WTC11 (cell line): ENCODE results near the gene ASCL3. TPM values are rescaled to one million over a fixed set of nuclear protein-coding genes. Genes with fewer than 3 reads are reported as not detected.

Experiments used
- ATAC-seq: fragments of 200-7000 bp; cut with Tn5 transposase; 2 replicates; pipeline ENCODE4 v1.10.0; 2021; ENCODE audit warnings: mild to moderate bottlenecking, moderate library complexity
- CTCF ChIA-PET: fragments of 300-600 bp; sonication (Branson Sonifier 250); formaldehyde crosslinking; loops from one replicate; lab custom pipeline; 2021; ENCODE audit warnings: antibody characterized with exemption; lab: Charles Lee
- POLR2A ChIA-PET: fragments of 350-600 bp; sonication (Branson Sonifier 250); formaldehyde crosslinking; loops from one replicate; lab custom pipeline; 2021; ENCODE audit warnings: antibody characterized with exemption; lab: Charles Lee
- DNase-seq: peaks from one replicate; pipeline ENCODE4 v3.0.0; 2021; ENCODE audit warnings: low spot score
- H3K27ac Mint-ChIP-seq: 2 replicates; pipeline ENCODE4 v1.8.0; 2021; ENCODE audit warnings: mixed read lengths
- H3K27me3 Mint-ChIP-seq: 2 replicates; pipeline ENCODE4 v1.8.0; 2021; ENCODE audit warnings: low read depth, mild to moderate bottlenecking, moderate library complexity, mixed read lengths
- H3K36me3 Mint-ChIP-seq: 2 replicates; pipeline ENCODE4 v1.8.0; 2021; ENCODE audit warnings: mixed read lengths
- H3K4me1 Mint-ChIP-seq: 2 replicates; pipeline ENCODE4 v1.8.0; 2022; ENCODE audit warnings: mixed read lengths
- H3K4me3 Mint-ChIP-seq: 2 replicates; pipeline ENCODE4 v1.8.0; 2021; ENCODE audit warnings: mild to moderate bottlenecking, moderate library complexity, mixed read lengths
- H3K9me3 Mint-ChIP-seq: 2 replicates; pipeline ENCODE4 v1.8.0; 2021; ENCODE audit warnings: mixed read lengths
- CBFB ChIP-seq: sonication (generic); formaldehyde crosslinking; IDR thresholded peaks from 2 replicates; pipeline ENCODE4 v1.8.1; 2022; ENCODE audit warnings: mild to moderate bottlenecking, low read depth, missing genetic modification reagents
- CREM ChIP-seq: sonication (generic); formaldehyde crosslinking; IDR thresholded peaks from 2 replicates; pipeline ENCODE4 v1.8.1; 2022; ENCODE audit warnings: mild to moderate bottlenecking, missing genetic modification reagents, moderate library complexity
- ESRRA ChIP-seq: sonication (generic); formaldehyde crosslinking; IDR thresholded peaks from 2 replicates; pipeline ENCODE4 v1.8.1; 2022; ENCODE audit warnings: mild to moderate bottlenecking, missing genetic modification reagents, borderline replicate concordance
- FOXP1 ChIP-seq: sonication (generic); formaldehyde crosslinking; IDR thresholded peaks from 2 replicates; pipeline ENCODE4 v1.8.0; 2022; ENCODE audit warnings: missing genetic modification reagents, mild to moderate bottlenecking, moderate library complexity, borderline replicate concordance
- GABPB1 ChIP-seq: sonication (generic); formaldehyde crosslinking; IDR thresholded peaks from 2 replicates; pipeline ENCODE4 v1.8.1; 2023; ENCODE audit warnings: mild to moderate bottlenecking, missing genetic modification reagents
- HMGA2 ChIP-seq: fragments of 250-450 bp; sonication (Bioruptor Pico); IDR thresholded peaks from 2 replicates; pipeline ENCODE4 v1.4.0; 2021; ENCODE audit warnings: mild to moderate bottlenecking, moderate library complexity
- IRF2 ChIP-seq: sonication (generic); formaldehyde crosslinking; IDR thresholded peaks from 2 replicates; pipeline ENCODE4 v1.8.0; 2022; ENCODE audit warnings: low read depth, missing genetic modification reagents, borderline replicate concordance
- TEAD1 ChIP-seq: sonication (generic); formaldehyde crosslinking; IDR thresholded peaks from 2 replicates; pipeline ENCODE4 v1.8.0; 2022; ENCODE audit warnings: mild to moderate bottlenecking, missing genetic modification reagents
- TEAD4 ChIP-seq: sonication (generic); formaldehyde crosslinking; IDR thresholded peaks from 2 replicates; pipeline ENCODE4 v1.8.0; 2022; ENCODE audit warnings: mild to moderate bottlenecking, missing genetic modification reagents
- ZNF138 ChIP-seq: sonication (generic); formaldehyde crosslinking; conservative IDR thresholded peaks from 2 replicates; pipeline ENCODE4 v1.8.1; 2022; ENCODE audit warnings: mild to moderate bottlenecking, moderate library complexity, missing genetic modification reagents
- ZNF219 ChIP-seq: sonication (generic); formaldehyde crosslinking; IDR thresholded peaks from 2 replicates; pipeline ENCODE4 v1.8.0; 2023; ENCODE audit warnings: missing genetic modification reagents, mild to moderate bottlenecking, borderline replicate concordance
- ZNF317 ChIP-seq: sonication (generic); formaldehyde crosslinking; IDR thresholded peaks from 2 replicates; pipeline ENCODE4 v1.8.1; 2023; ENCODE audit warnings: low read depth, mild to moderate bottlenecking, moderate library complexity, missing genetic modification reagents, borderline replicate concordance
- total RNA-seq: library from RNA; stranded (reverse); gene quantifications from 3 replicates; pipeline ENCODE4 v1.2.3, GENCODE V29; 2021
- TF ChIP-seq, protein P1 (sequence below): sonication (generic); formaldehyde crosslinking; IDR thresholded peaks from 2 replicates; pipeline ENCODE4 v1.8.1; 2023; ENCODE audit warnings: mild to moderate bottlenecking, missing genetic modification reagents
- TF ChIP-seq, protein P2 (sequence below): sonication (generic); formaldehyde crosslinking; IDR thresholded peaks from 2 replicates; pipeline ENCODE4 v1.8.0; 2022; ENCODE audit warnings: mild to moderate bottlenecking, missing genetic modification reagents
- TF ChIP-seq, protein P3 (sequence below): fragments of 250-450 bp; sonication (Bioruptor Pico); IDR thresholded peaks from 2 replicates; pipeline ENCODE4 v1.9.0; 2021; ENCODE audit warnings: moderate library complexity, mild to moderate bottlenecking, inconsistent platforms, borderline replicate concordance
- TF ChIP-seq, protein P4 (sequence below): sonication (generic); formaldehyde crosslinking; IDR thresholded peaks from 2 replicates; pipeline ENCODE4 v1.8.1; 2022; ENCODE audit warnings: low read depth, mild to moderate bottlenecking, moderate library complexity, missing genetic modification reagents, borderline replicate concordance
- TF ChIP-seq, protein P5 (sequence below): sonication (generic); formaldehyde crosslinking; IDR thresholded peaks from 2 replicates; pipeline ENCODE4 v1.8.1; 2022; ENCODE audit warnings: mild to moderate bottlenecking, moderate library complexity, missing genetic modification reagents
- TF ChIP-seq, protein P6 (sequence below): fragments of 250-450 bp; sonication (Bioruptor Pico); conservative IDR thresholded peaks from 2 replicates; pipeline ENCODE4 v1.9.0; 2021; ENCODE audit warnings: mild to moderate bottlenecking
- TF ChIP-seq, protein P7 (sequence below): sonication (generic); formaldehyde crosslinking; IDR thresholded peaks from 2 replicates; pipeline ENCODE4 v1.8.1; 2023; ENCODE audit warnings: mild to moderate bottlenecking, missing genetic modification reagents, borderline replicate concordance

The ASCL3 gene
- total RNA-seq, 1 experiment from 2014 or later = not detected

DNA sequence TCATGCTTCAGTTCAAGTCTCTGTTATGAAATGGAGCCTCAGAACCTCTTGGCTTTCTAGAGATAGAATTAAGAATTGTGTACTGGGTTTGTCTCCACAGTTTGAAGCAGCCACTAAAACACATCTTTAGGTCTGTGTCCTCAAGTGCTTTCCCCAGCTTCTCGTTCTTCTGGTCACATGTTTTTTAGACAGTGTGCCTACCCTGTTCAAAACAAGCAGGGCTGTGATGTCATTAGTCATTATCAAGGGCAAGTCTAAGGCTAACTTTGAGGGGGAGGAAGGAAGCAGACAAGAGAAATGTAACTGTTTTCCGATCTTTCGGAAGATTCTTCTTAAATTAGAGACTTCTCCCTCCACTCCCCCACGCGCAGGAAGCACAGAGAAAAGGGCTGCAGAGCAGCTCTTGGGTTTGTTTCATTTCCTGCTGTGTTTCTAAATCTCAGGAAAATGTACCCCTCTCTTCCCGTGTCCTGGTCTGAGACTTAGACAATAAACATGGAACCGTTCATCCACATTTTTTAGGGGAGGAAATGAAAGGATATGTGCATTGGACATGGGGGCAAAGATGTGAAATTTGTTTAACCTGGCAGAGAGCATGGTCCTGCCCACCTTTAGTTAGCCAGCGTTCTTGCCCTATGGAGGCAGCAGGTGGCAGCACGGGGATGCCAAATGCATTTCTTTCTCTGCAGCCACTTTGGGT is 28.7 kb downstream of the ASCL3 start:
- TF ChIP-seq IRF2 = no peak
- TF ChIP-seq, protein P1, sequence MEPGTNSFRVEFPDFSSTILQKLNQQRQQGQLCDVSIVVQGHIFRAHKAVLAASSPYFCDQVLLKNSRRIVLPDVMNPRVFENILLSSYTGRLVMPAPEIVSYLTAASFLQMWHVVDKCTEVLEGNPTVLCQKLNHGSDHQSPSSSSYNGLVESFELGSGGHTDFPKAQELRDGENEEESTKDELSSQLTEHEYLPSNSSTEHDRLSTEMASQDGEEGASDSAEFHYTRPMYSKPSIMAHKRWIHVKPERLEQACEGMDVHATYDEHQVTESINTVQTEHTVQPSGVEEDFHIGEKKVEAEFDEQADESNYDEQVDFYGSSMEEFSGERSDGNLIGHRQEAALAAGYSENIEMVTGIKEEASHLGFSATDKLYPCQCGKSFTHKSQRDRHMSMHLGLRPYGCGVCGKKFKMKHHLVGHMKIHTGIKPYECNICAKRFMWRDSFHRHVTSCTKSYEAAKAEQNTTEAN (CRISPR knock-in tag) = no peak
- no peak for TF ChIP-seq CBFB (CRISPR knock-in tag)
- TF ChIP-seq GABPB1 = no peak
- TF ChIP-seq ZNF138 (CRISPR knock-in tag) = no peak
- no peak for TF ChIP-seq TEAD1 (CRISPR knock-in tag)
- TF ChIP-seq, protein P2, sequence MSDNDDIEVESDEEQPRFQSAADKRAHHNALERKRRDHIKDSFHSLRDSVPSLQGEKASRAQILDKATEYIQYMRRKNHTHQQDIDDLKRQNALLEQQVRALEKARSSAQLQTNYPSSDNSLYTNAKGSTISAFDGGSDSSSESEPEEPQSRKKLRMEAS (CRISPR knock-in tag) = no peak
- TF ChIP-seq, protein P3, sequence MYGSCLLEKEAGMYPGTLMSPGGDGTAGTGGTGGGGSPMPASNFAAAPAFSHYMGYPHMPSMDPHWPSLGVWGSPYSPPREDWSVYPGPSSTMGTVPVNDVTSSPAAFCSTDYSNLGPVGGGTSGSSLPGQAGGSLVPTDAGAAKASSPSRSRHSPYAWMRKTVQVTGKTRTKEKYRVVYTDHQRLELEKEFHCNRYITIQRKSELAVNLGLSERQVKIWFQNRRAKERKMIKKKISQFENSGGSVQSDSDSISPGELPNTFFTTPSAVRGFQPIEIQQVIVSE (CRISPR knock-in tag) = no peak
- TF ChIP-seq HMGA2 (CRISPR knock-in tag) = no peak
- TF ChIP-seq, protein P4, sequence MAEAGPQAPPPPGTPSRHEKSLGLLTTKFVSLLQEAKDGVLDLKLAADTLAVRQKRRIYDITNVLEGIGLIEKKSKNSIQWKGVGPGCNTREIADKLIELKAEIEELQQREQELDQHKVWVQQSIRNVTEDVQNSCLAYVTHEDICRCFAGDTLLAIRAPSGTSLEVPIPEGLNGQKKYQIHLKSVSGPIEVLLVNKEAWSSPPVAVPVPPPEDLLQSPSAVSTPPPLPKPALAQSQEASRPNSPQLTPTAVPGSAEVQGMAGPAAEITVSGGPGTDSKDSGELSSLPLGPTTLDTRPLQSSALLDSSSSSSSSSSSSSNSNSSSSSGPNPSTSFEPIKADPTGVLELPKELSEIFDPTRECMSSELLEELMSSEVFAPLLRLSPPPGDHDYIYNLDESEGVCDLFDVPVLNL = no peak
- TF ChIP-seq, all 79 proteins: peak for 0
- CTCF ChIA-PET = interaction anchor here (0.6 to 9.1 kb wide), 11 partner anchors 12 to 592 kb away, joined by 3 to 110 read pairs (median 4); partner anchors contain the start of gene TMEM9B
- POLR2A ChIA-PET = no interaction called here
- Mint-ChIP-seq H3K9me3 (no peaks in the 10 kb centered on the region), H3K27me3 (peaks cover 13% of the 10 kb centered on the region), H3K27ac (0 out of 2 replicates have a peak overlapping the region, but pooled peaks have one; percentile 20), H3K4me3 (no peak overlapping the region), H3K4me1 (peaks cover 38% of the 10 kb centered on the region), H3K36me3 (peaks cover 37% of the 10 kb centered on the region)
- peak; percentile 8 for ATAC-seq
- peak; percentile 65 for DNase-seq

DNA sequence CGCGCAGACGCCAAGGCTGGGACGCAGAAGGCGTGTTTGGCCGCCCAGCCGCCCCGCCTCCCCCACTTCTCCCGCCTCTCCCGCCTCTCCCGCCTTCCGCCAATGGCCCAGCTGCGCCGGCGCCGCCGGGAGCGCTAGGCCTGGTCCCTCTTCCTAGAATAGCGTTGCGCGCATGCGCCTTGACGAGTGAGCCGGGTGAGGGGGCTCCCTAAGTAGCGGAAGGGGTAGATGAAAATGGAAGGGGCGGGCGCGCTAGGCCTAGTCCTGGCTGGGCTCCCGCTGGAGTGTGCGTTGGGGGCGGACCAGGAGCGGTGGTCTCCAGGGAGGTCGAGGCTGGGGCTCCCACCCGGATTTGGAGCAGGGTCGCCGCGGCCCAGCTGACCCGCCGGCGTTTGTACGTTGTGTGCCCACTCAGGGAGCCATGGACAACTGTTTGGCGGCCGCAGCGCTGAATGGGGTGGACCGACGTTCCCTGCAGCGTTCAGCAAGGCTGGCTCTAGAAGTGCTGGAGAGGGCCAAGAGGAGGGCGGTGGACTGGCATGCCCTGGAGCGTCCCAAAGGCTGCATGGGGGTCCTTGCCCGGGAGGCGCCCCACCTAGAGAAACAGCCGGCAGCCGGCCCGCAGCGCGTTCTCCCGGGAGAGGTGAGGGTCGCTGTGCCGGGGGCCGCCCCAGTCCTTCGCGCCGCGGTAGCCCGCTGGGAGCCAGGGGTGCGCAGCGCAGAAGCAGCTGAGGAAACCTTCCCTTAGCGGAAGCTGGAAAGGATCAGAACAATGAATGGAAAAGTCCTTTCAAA is 31.6 kb downstream of the ASCL3 start, which contains the start of gene AKIP1:
Gene AKIP1 (plus strand): TSS at position 161 of the 795 bp plus-strand sequence. CDS start 261 bp downstream, at position 422.
- ChIA-PET POLR2A (interaction anchor here (0.6 to 2.1 kb wide), 6 partner anchors 26 to 323 kb away, joined by 3 to 6 read pairs (median 4); partner anchors contain the start of gene TMEM9B), CTCF (interaction anchor here (0.6 to 9.1 kb wide), 13 partner anchors 20 to 645 kb away, joined by 3 to 110 read pairs (median 3); partner anchors contain the start of gene TMEM9B)
- peaks cover 11% of the 10 kb centered on the region for H3K36me3 Mint-ChIP-seq
- H3K27me3 Mint-ChIP-seq = peaks cover 28% of the 10 kb centered on the region
- DNase-seq (peak; percentile 98), ATAC-seq (peak; percentile 92)
- peaks cover 29% of the 10 kb centered on the region for H3K4me1 Mint-ChIP-seq
- H3K9me3 Mint-ChIP-seq = no peaks in the 10 kb centered on the region
- H3K4me3 Mint-ChIP-seq = peak within 1 kb of the TSS; percentile 84
- H3K27ac Mint-ChIP-seq = peak within 1 kb of the TSS; percentile 68; the same call in 1 of the 2 replicates
- TF ChIP-seq, protein P5, sequence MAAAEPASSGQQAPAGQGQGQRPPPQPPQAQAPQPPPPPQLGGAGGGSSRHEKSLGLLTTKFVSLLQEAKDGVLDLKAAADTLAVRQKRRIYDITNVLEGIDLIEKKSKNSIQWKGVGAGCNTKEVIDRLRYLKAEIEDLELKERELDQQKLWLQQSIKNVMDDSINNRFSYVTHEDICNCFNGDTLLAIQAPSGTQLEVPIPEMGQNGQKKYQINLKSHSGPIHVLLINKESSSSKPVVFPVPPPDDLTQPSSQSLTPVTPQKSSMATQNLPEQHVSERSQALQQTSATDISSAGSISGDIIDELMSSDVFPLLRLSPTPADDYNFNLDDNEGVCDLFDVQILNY (CRISPR knock-in tag) = peak; percentile 85; the same call in 1 of the 2 replicates
- TF ChIP-seq ESRRA (CRISPR knock-in tag) (0 out of 2 replicates have a peak, but pooled peaks have one; percentile 50), CREM (0 out of 2 replicates have a peak, but pooled peaks have one; percentile 39), TEAD4 (CRISPR knock-in tag) (0 out of 2 replicates have a peak, but pooled peaks have one; percentile 23), ZNF219 (peak; percentile 66; the same call in 1 of the 2 replicates), FOXP1 (peak; percentile 17; the same call in 1 of the 2 replicates), ZNF317 (CRISPR knock-in tag) (peak; percentile 33; the same call in 1 of the 2 replicates)
- TF ChIP-seq, protein P6, sequence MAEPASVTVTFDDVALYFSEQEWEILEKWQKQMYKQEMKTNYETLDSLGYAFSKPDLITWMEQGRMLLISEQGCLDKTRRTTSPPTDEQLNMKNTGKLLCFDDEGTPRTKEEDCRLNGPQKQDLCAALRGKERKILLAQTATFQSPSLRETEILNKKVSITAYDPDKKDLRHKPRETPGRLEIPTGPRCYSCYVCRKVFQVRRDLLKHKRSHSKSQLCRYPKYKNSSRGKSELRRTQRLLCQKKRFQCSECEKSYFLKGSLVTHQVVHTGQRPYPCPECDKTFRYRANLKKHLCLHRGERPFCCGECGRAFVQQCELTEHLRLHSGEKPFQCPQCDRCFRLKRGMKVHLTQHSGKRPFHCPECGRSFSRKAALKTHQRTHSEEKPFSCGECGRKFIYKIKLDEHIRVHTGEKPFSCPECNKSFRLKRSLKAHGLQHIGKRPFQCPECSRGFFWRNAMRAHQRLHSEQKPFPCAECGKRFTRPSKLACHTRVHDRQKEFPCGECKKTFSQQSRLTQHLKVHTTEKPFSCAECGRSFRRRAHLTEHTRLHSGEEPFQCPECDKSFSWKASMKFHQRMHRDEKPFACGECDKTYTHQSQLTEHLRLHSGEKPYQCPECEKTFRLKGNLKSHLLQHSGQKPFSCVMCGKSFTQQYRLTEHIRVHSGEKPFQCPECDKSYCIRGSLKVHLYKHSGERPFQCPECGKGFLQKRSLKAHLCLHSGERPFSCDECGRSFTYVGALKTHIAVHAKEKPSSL (CRISPR knock-in tag) = no peak
- TF ChIP-seq, protein P7, sequence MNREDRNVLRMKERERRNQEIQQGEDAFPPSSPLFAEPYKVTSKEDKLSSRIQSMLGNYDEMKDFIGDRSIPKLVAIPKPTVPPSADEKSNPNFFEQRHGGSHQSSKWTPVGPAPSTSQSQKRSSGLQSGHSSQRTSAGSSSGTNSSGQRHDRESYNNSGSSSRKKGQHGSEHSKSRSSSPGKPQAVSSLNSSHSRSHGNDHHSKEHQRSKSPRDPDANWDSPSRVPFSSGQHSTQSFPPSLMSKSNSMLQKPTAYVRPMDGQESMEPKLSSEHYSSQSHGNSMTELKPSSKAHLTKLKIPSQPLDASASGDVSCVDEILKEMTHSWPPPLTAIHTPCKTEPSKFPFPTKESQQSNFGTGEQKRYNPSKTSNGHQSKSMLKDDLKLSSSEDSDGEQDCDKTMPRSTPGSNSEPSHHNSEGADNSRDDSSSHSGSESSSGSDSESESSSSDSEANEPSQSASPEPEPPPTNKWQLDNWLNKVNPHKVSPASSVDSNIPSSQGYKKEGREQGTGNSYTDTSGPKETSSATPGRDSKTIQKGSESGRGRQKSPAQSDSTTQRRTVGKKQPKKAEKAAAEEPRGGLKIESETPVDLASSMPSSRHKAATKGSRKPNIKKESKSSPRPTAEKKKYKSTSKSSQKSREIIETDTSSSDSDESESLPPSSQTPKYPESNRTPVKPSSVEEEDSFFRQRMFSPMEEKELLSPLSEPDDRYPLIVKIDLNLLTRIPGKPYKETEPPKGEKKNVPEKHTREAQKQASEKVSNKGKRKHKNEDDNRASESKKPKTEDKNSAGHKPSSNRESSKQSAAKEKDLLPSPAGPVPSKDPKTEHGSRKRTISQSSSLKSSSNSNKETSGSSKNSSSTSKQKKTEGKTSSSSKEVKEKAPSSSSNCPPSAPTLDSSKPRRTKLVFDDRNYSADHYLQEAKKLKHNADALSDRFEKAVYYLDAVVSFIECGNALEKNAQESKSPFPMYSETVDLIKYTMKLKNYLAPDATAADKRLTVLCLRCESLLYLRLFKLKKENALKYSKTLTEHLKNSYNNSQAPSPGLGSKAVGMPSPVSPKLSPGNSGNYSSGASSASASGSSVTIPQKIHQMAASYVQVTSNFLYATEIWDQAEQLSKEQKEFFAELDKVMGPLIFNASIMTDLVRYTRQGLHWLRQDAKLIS (CRISPR knock-in tag) = peak; percentile 55; the same call in 1 of the 2 replicates
- TF ChIP-seq, protein P1 (CRISPR knock-in tag) = no peak
